Osteoblast (primary cell): ENCODE data around the gene ZNF654. TPM values are rescaled to one million over a fixed set of nuclear protein-coding genes. Genes with fewer than 3 reads are reported as not detected.
A peak's percentile ranks its signal among the peaks of the same experiment; 100 is the strongest.

Source experiments
- DNase-seq: peaks from one replicate; pipeline ENCODE4 v3.0.0; 2011; ENCODE audit warnings: low spot score, mixed read lengths; ENCODE audit not compliant: insufficient read length; ENCODE audit errors: missing footprints
- H2AFZ ChIP-seq: 2 replicates; pipeline ENCODE4 v1.6.0; 2011; ENCODE audit warnings: mild to moderate bottlenecking, low read length
- H3K27ac ChIP-seq: 2 replicates; pipeline ENCODE4 v1.5.1; 2011; ENCODE audit warnings: mild to moderate bottlenecking, low read depth, low read length, moderate library complexity
- H3K27me3 ChIP-seq: 2 replicates; pipeline ENCODE4 v1.6.0; 2012; ENCODE audit warnings: mild to moderate bottlenecking, control low read depth, inconsistent platforms, low read length, moderate library complexity; ENCODE audit not compliant: insufficient read depth
- H3K36me3 ChIP-seq: 2 replicates; pipeline ENCODE4 v1.5.1; 2011; ENCODE audit warnings: mild to moderate bottlenecking, low read length, control low read depth, moderate library complexity; ENCODE audit not compliant: insufficient read depth
- H3K4me1 ChIP-seq: 2 replicates; pipeline ENCODE4 v1.5.1; 2011; ENCODE audit warnings: mild to moderate bottlenecking, low read length, control low read depth, moderate library complexity; ENCODE audit not compliant: insufficient read depth
- H3K4me2 ChIP-seq: 2 replicates; pipeline ENCODE4 v1.6.0; 2011; ENCODE audit warnings: mild to moderate bottlenecking, low read length; ENCODE audit not compliant: insufficient read depth
- H3K4me3 ChIP-seq: fragments of 200-600 bp; sonication (generic); 3 replicates; pipeline ENCODE4 v1.5.1; 2012; ENCODE audit warnings: mild to moderate bottlenecking, low read length, inconsistent platforms; ENCODE audit not compliant: insufficient read depth
- H3K79me2 ChIP-seq: 2 replicates; pipeline ENCODE4 v1.6.0; 2012; ENCODE audit warnings: mild to moderate bottlenecking, low read length, control low read depth, inconsistent platforms; ENCODE audit not compliant: insufficient read depth
- H3K9me3 ChIP-seq: 2 replicates; pipeline ENCODE4 v1.5.1; 2011; ENCODE audit warnings: low read depth, low read length, control low read depth
- H4K20me1 ChIP-seq: 2 replicates; pipeline ENCODE4 v1.6.0; 2012; ENCODE audit warnings: mild to moderate bottlenecking, low read length, control low read depth; ENCODE audit not compliant: insufficient read depth
- total RNA-seq: library from RNA; depleted of rRNA; stranded (reverse); fragments of >200 nt; gene quantifications from 2 replicates; pipeline ENCODE4 v1.2.3, GENCODE V29; 2012
- TF ChIP-seq, protein P1 (sequence below): IDR thresholded peaks from 2 replicates; pipeline ENCODE4 v1.5.1; 2011; ENCODE audit warnings: mild to moderate bottlenecking, low read depth, low read length, moderate library complexity; ENCODE audit errors: extremely low read depth

The ZNF654 gene
- total RNA-seq, 1 donor, result 23.2 TPM

DNA sequence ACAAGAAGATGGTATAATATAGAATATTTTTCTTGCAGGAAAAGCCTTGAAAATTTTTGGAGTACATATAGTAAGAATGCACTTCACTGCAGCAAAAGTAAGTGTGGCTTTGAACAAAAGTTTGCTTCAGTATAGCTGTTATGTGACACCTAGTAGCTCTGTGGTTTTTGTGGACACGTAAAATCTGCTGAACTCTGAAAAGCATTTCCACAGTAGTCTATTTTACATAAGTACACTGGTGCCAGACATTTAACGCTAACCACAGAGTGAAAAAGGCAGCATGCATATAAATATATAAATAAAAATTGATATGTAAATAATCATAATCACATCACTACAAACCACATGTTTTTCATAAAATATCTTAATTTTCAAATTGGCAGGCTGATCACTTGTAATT, 40.0 kb upstream of the ZNF654 start:
- no peaks in the 10 kb centered on the region for H3K27me3 ChIP-seq
- H3K9me3 ChIP-seq, result no peaks in the 10 kb centered on the region
- H4K20me1 ChIP-seq, result no peaks in the 10 kb centered on the region
- no peaks in the 10 kb centered on the region for H3K36me3 ChIP-seq
- no peak for DNase-seq
- no peak overlapping the region for H3K27ac ChIP-seq
- H3K4me2 ChIP-seq, result no peak overlapping the region
- H3K4me3 ChIP-seq, result no peak overlapping the region
- TF ChIP-seq, protein P1, sequence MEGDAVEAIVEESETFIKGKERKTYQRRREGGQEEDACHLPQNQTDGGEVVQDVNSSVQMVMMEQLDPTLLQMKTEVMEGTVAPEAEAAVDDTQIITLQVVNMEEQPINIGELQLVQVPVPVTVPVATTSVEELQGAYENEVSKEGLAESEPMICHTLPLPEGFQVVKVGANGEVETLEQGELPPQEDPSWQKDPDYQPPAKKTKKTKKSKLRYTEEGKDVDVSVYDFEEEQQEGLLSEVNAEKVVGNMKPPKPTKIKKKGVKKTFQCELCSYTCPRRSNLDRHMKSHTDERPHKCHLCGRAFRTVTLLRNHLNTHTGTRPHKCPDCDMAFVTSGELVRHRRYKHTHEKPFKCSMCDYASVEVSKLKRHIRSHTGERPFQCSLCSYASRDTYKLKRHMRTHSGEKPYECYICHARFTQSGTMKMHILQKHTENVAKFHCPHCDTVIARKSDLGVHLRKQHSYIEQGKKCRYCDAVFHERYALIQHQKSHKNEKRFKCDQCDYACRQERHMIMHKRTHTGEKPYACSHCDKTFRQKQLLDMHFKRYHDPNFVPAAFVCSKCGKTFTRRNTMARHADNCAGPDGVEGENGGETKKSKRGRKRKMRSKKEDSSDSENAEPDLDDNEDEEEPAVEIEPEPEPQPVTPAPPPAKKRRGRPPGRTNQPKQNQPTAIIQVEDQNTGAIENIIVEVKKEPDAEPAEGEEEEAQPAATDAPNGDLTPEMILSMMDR, result no peak
- no peaks in the 10 kb centered on the region for H3K79me2 ChIP-seq
- H3K4me1 ChIP-seq, result no peaks in the 10 kb centered on the region
- no peak overlapping the region for H2AFZ ChIP-seq

DNA sequence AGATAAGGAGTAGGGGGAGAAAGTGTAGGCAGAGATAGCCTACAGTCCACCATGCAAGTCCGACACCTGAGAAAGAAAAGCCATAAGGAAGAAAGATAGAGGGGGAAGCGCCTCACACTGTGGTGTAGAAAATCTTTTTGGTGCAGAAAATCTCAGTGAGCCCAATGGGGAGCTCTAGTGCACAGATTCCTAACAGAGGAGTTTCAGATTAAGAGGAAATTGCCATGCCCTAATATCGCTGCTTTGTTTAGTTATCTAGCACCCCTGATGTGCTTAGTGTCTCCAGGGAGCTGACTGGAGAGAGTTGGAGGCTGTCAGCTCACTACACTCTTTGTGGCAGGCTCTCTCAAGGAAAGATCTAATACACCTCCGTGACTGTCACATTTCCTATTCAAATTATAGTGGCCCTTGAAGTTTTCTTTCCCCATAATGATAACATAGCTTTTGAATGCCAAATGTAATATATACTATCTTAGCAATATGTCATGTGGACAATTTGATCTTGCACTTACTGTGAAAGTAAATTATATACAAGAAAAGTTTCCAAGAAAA, 34.0 kb upstream of the ZNF654 start:
- Histone ChIP-seq H3K4me3 (no peak overlapping the region), H3K27me3 (no peaks in the 10 kb centered on the region), H3K4me1 (no peaks in the 10 kb centered on the region), H3K9me3 (no peaks in the 10 kb centered on the region), H2AFZ (no peak overlapping the region), H3K4me2 (no peak overlapping the region), H4K20me1 (no peaks in the 10 kb centered on the region), H3K27ac (no peak overlapping the region), H3K79me2 (no peaks in the 10 kb centered on the region), H3K36me3 (no peaks in the 10 kb centered on the region)
- TF ChIP-seq, protein P1, result no peak
- peak; percentile 18 for DNase-seq

DNA sequence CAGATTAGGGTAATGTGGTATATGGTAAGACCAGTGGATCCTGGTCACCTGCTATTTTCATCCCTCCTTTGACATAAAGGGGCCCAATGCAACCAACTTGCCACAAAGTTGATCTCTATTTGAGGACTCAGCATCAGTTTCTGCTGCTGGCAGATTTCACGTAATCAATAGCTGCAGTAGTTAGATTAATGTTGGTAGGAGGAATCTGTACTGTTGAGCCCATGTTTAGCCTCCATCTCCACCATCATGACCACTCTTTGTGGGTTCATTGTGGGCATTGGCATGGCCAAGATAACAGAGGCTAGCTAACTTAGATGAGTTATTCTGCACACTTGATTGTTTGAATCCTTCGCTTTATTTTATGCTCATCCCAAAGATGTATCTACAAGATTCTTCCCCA, 30.2 kb upstream of the ZNF654 start:
- H2AFZ ChIP-seq, result no peak overlapping the region
- no peak overlapping the region for H3K4me3 ChIP-seq
- DNase-seq, result no peak
- no peaks in the 10 kb centered on the region for H3K36me3 ChIP-seq
- no peak overlapping the region for H3K27ac ChIP-seq
- H3K4me2 ChIP-seq, result no peak overlapping the region
- H3K79me2 ChIP-seq, result no peaks in the 10 kb centered on the region
- H3K27me3 ChIP-seq, result no peaks in the 10 kb centered on the region
- no peaks in the 10 kb centered on the region for H3K9me3 ChIP-seq
- H3K4me1 ChIP-seq, result peaks cover 17% of the 10 kb centered on the region
- no peaks in the 10 kb centered on the region for H4K20me1 ChIP-seq
- TF ChIP-seq, protein P1, result no peak

DNA sequence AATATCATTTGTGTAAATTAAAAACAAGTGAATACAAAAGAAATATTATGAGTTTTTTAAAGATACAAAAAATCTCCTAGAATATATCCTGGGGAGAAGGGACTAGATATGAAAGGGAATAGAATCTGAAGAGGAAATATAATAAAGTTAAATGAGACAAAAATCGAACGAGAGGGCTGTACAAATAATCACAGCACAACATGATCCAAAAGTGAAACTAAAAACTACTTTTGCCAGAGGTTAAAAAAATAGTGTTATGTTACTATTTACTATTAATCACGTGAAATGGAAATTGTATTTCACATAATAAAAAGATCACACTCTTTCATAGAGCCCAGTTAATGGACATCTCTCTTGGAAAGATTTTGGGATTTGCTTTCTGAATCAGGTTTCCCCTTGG, 28.8 kb upstream of the ZNF654 start:
- Histone ChIP-seq H3K9me3 (no peaks in the 10 kb centered on the region), H3K79me2 (no peaks in the 10 kb centered on the region), H3K4me2 (peak overlapping the region; percentile 77), H3K27ac (no peak overlapping the region), H3K4me1 (peaks cover 17% of the 10 kb centered on the region), H3K27me3 (no peaks in the 10 kb centered on the region), H4K20me1 (no peaks in the 10 kb centered on the region), H3K4me3 (peak overlapping the region; percentile 34), H2AFZ (peak overlapping the region; percentile 80), H3K36me3 (no peaks in the 10 kb centered on the region)
- TF ChIP-seq, protein P1, result no peak
- no peak for DNase-seq
